Measurements from ENCODE around the gene ASB3. TPM values are rescaled to one million over a fixed set of nuclear protein-coding genes. Genes with fewer than 3 reads are reported as not detected.

ASB3 gene
- total and polyA plus RNA-seq, 12 donors: 5.2 to 14.4 (median 10.9) TPM

GRCh38 chr2:53711271-53711780 is 75.4 kb downstream of the ASB3 start:
- DNase-seq (no peak), ATAC-seq (no peak)
- intact Hi-C loops (cut with DNase I): loop anchor here in 3 of 10 donors (10.0 kb wide), 3 partner anchors 287 to 907 kb away; no protein-coding TSS in a partner anchor
- no peaks in the 10 kb centered on the region for H3K27me3 ChIP-seq
- peaks cover 0 to 92% (median 15%) of the 10 kb centered on the region in 9 donors for H3K36me3 ChIP-seq
- WGBS, 2 donors: 93 to 97% methylated on average over 7 of the region's 7 CpGs
- no peak overlapping the region for H3K27ac ChIP-seq
- no peak overlapping the region for H3K4me3 ChIP-seq
- no peaks in the 10 kb centered on the region for H3K4me1 ChIP-seq
- peaks cover 0 to 8% (median 4%) of the 10 kb centered on the region in 11 donors for H3K9me3 ChIP-seq
- TF ChIP-seq CTCF (IDR thresholded peaks at IDR 0.05): no peak

GRCh38 chr2:53708988-53709387 is 77.8 kb downstream of the ASB3 start:
- no peak for DNase-seq
- ATAC-seq: no peak
- Histone ChIP-seq H3K9me3 (peaks cover 0 to 8% (median 4%) of the 10 kb centered on the region in 11 donors), H3K27me3 (no peaks in the 10 kb centered on the region), H3K27ac (no peak overlapping the region), H3K4me1 (no peaks in the 10 kb centered on the region), H3K4me3 (no peak overlapping the region), H3K36me3 (peaks cover 0 to 76% (median 15%) of the 10 kb centered on the region in 9 donors)
- intact Hi-C loops (cut with DNase I): no loop called here
- TF ChIP-seq CTCF (IDR thresholded peaks at IDR 0.05): no peak

GRCh38 chr2:53701221-53701620 is 85.5 kb downstream of the ASB3 start:
- intact Hi-C loops (cut with DNase I): no loop called here
- H3K36me3 ChIP-seq: peaks cover 0 to 30% (median 0%) of the 10 kb centered on the region in 9 donors
- no peaks in the 10 kb centered on the region for H3K27me3 ChIP-seq
- no peak overlapping the region for H3K4me3 ChIP-seq
- DNase-seq: no peak
- H3K4me1 ChIP-seq: no peaks in the 10 kb centered on the region
- no peak for TF ChIP-seq CTCF (IDR thresholded peaks at IDR 0.05)
- H3K9me3 ChIP-seq: no peaks in the 10 kb centered on the region
- no peak for ATAC-seq
- H3K27ac ChIP-seq: no peak overlapping the region
- 97 to 98% methylated on average over 2 of the region's 2 CpGs for WGBS, 2 donors

GRCh38 chr2:53697686-53698085 is 89.1 kb downstream of the ASB3 start:
- no peak for TF ChIP-seq CTCF (IDR thresholded peaks at IDR 0.05)
- H3K9me3 ChIP-seq: no peaks in the 10 kb centered on the region
- H3K36me3 ChIP-seq: peaks cover 0 to 35% (median 5%) of the 10 kb centered on the region in 9 donors
- ATAC-seq: no peak
- no peaks in the 10 kb centered on the region for H3K4me1 ChIP-seq
- no peak for DNase-seq
- no peak overlapping the region for H3K4me3 ChIP-seq
- 95 to 100% methylated on average over 1 of the region's 1 CpG for WGBS, 2 donors
- intact Hi-C loops (cut with DNase I): no loop called here
- H3K27me3 ChIP-seq: no peaks in the 10 kb centered on the region
- H3K27ac ChIP-seq: no peak overlapping the region
